ENCODE measurements around the gene NPR2. TPM values are rescaled to one million over a fixed set of nuclear protein-coding genes. Genes with fewer than 3 reads are reported as not detected.

The NPR2 gene
- total RNA-seq, 2 experiments from 2014 or later = 4.7 to 9.8 TPM

- peak overlapping the region; percentile 76 for H3K4me2 ChIP-seq (ENCODE audit: low read length)
- ChIA-PET POLR2A (interaction anchor here (0.5 to 2.4 kb wide), 16 partner anchors 9 to 1611 kb away, joined by 3 to 12 read pairs (median 4); partner anchors contain the start of genes GBA2, RGP1 and TLN1), CTCF (ENCODE audit: unreplicated experiment) (interaction anchor here (0.9 to 1.5 kb wide), 4 partner anchors 14 to 48 kb away, joined by 3 to 4 read pairs (median 3); no protein-coding TSS in a partner anchor)
- peak; percentile 95 for DNase-seq (ENCODE audit: low spot score)
- TF ChIP-seq CTCF (conservative IDR thresholded peaks at IDR 0.05; ENCODE audit: low read length) = no peak
- no peak for TF ChIP-seq EZH2phosphoT487 (IDR thresholded peaks at IDR 0.05; ENCODE audit: borderline replicate concordance, low read depth, low read length)
- H3K36me3 ChIP-seq (ENCODE audit: insufficient read depth, low read length) = peaks cover 5% of the 10 kb centered on the region
- H3K27ac ChIP-seq (ENCODE audit: low read depth, low read length, poor library complexity, severe bottlenecking) = peak overlapping the region; percentile 89
- intact Hi-C loops (cut with micrococcal nuclease; ENCODE audit: unreplicated experiment) = loop anchor here (1.0 kb wide), 1 partner anchor 19 kb away; no protein-coding TSS in a partner anchor
- no peaks in the 10 kb centered on the region; the same call in 1 of the 2 replicates for H3K79me2 ChIP-seq (ENCODE audit: insufficient read depth, low read depth, low read length)
- H3K9me3 ChIP-seq (ENCODE audit: low read length) = no peaks in the 10 kb centered on the region
- no peaks in the 10 kb centered on the region for H4K20me1 ChIP-seq (ENCODE audit: insufficient read depth, low read length)
- H3K4me1 ChIP-seq (ENCODE audit: insufficient read depth, low read length, poor library complexity, severe bottlenecking) = peaks cover 58% of the 10 kb centered on the region
- no peak overlapping the region; the same call in 1 of the 2 replicates for H2AFZ ChIP-seq (ENCODE audit: low read length)
- no peaks in the 10 kb centered on the region for H3K9me2 ChIP-seq (ENCODE audit: insufficient read depth, low read length)
- no TSS peak for BruUV-seq (replicated peaks)
- H3K4me3 ChIP-seq (ENCODE audit: low read depth, low read length, poor library complexity, severe bottlenecking) = peak overlapping the region; percentile 39
These were observed 15.4 kb upstream of the NPR2 start for GRCh38 chr9:35776018-35776417.

- TF ChIP-seq CTCF (conservative IDR thresholded peaks at IDR 0.05; ENCODE audit: low read length) = no peak
- no peak for TF ChIP-seq EZH2phosphoT487 (IDR thresholded peaks at IDR 0.05; ENCODE audit: borderline replicate concordance, low read depth, low read length)
- Histone ChIP-seq H2AFZ (ENCODE audit: low read length) (no peak overlapping the region), H4K20me1 (ENCODE audit: insufficient read depth, low read length) (no peaks in the 10 kb centered on the region), H3K4me1 (ENCODE audit: insufficient read depth, low read length, poor library complexity, severe bottlenecking) (peaks cover 47% of the 10 kb centered on the region), H3K36me3 (ENCODE audit: insufficient read depth, low read length) (peaks cover 9% of the 10 kb centered on the region), H3K79me2 (ENCODE audit: insufficient read depth, low read depth, low read length) (no peaks in the 10 kb centered on the region; the same call in 1 of the 2 replicates), H3K4me3 (ENCODE audit: low read depth, low read length, poor library complexity, severe bottlenecking) (no peak overlapping the region), H3K9me3 (ENCODE audit: low read length) (no peaks in the 10 kb centered on the region), H3K27ac (ENCODE audit: low read depth, low read length, poor library complexity, severe bottlenecking) (no peak overlapping the region), H3K9me2 (ENCODE audit: insufficient read depth, low read length) (no peaks in the 10 kb centered on the region), H3K4me2 (ENCODE audit: low read length) (no peak overlapping the region)
- DNase-seq (ENCODE audit: low spot score) = no peak
- intact Hi-C loops (cut with micrococcal nuclease; ENCODE audit: unreplicated experiment) = no loop called here
- ChIA-PET CTCF (ENCODE audit: unreplicated experiment) (interaction anchor here (1.0 kb wide), 1 partner anchor 10 kb away, joined by 4 read pairs; no protein-coding TSS in a partner anchor), POLR2A (interaction anchor here (0.6 to 2.0 kb wide), 4 partner anchors 12 to 158 kb away, joined by 3 to 4 read pairs (median 3); partner anchors contain the start of gene ARHGEF39)
- BruUV-seq (replicated peaks) = no TSS peak
These were observed 12.9 kb upstream of the NPR2 start for GRCh38 chr9:35778496-35778895.

- ChIA-PET POLR2A (interaction anchor here (1.0 kb wide), 1 partner anchor 135 kb away, joined by 3 read pairs; no protein-coding TSS in a partner anchor), CTCF (ENCODE audit: unreplicated experiment) (no interaction called here)
- no peaks in the 10 kb centered on the region; the same call in 1 of the 2 replicates for H3K79me2 ChIP-seq (ENCODE audit: insufficient read depth, low read depth, low read length)
- intact Hi-C loops (cut with micrococcal nuclease; ENCODE audit: unreplicated experiment) = no loop called here
- H3K9me2 ChIP-seq (ENCODE audit: insufficient read depth, low read length) = no peaks in the 10 kb centered on the region
- H3K4me1 ChIP-seq (ENCODE audit: insufficient read depth, low read length, poor library complexity, severe bottlenecking) = peaks cover 37% of the 10 kb centered on the region
- no peak overlapping the region for H3K4me3 ChIP-seq (ENCODE audit: low read depth, low read length, poor library complexity, severe bottlenecking)
- no peak for TF ChIP-seq CTCF (conservative IDR thresholded peaks at IDR 0.05; ENCODE audit: low read length)
- no peak for TF ChIP-seq EZH2phosphoT487 (IDR thresholded peaks at IDR 0.05; ENCODE audit: borderline replicate concordance, low read depth, low read length)
- BruUV-seq (replicated peaks) = no TSS peak
- no peaks in the 10 kb centered on the region for H3K9me3 ChIP-seq (ENCODE audit: low read length)
- H4K20me1 ChIP-seq (ENCODE audit: insufficient read depth, low read length) = no peaks in the 10 kb centered on the region
- no peak overlapping the region for H2AFZ ChIP-seq (ENCODE audit: low read length)
- H3K4me2 ChIP-seq (ENCODE audit: low read length) = no peak overlapping the region
- peaks cover 12% of the 10 kb centered on the region for H3K36me3 ChIP-seq (ENCODE audit: insufficient read depth, low read length)
- H3K27ac ChIP-seq (ENCODE audit: low read depth, low read length, poor library complexity, severe bottlenecking) = no peak overlapping the region
- DNase-seq (ENCODE audit: low spot score) = no peak
These were observed 10.3 kb upstream of the NPR2 start for GRCh38 chr9:35781066-35781465.
